GM21737 (cell line): Measurements from ENCODE around the gene PIPOX.
"Not testable (repeated sequence)": the region's sequence is repeated elsewhere in the genome, so short reads cannot be mapped to it uniquely, and the experiment has no call there.

Source experiments
- ATAC-seq: cut with Tn5 transposase; IDR thresholded peaks from one replicate; pipeline ENCODE4 v1.9.1; 2021; ENCODE audit warnings: mild to moderate bottlenecking, moderate library complexity; ENCODE audit not compliant: unreplicated experiment

Gene PIPOX

GRCh38 chr17:29073045-29073444 lies 30.1 kb downstream of the PIPOX start:
- ATAC-seq = no peak

- no peak for ATAC-seq
These were observed 30.6 kb downstream of the PIPOX start for GRCh38 chr17:29073520-29073919.

GRCh38 chr17:29074488-29074887 lies 31.5 kb downstream of the PIPOX start:
- no peak for ATAC-seq

- no peak for ATAC-seq
These were observed 33.1 kb downstream of the PIPOX start for GRCh38 chr17:29076087-29076486.

GRCh38 chr17:29076722-29077121 lies 33.8 kb downstream of the PIPOX start:
- ATAC-seq = no peak

GRCh38 chr17:29077320-29077719 lies 34.4 kb downstream of the PIPOX start:
- no peak for ATAC-seq

GRCh38 chr17:29078183-29079045 lies 35.5 kb downstream of the PIPOX start:
- ATAC-seq = no peak

GRCh38 chr17:29079433-29079832 lies 36.5 kb downstream of the PIPOX start:
- no peak for ATAC-seq

GRCh38 chr17:29079887-29080286 lies 36.9 kb downstream of the PIPOX start:
- no peak for ATAC-seq

GRCh38 chr17:29080323-29080722 lies 37.4 kb downstream of the PIPOX start:
- ATAC-seq = no peak

- no peak for ATAC-seq
These were observed 38.0 kb downstream of the PIPOX start for GRCh38 chr17:29080965-29081364.

GRCh38 chr17:29084541-29085146 lies 41.7 kb downstream of the PIPOX start:
- ATAC-seq = no peak

- no peak for ATAC-seq
These were observed 42.3 kb downstream of the PIPOX start for GRCh38 chr17:29085223-29085622.

- no peak for ATAC-seq
These were observed 43.8 kb downstream of the PIPOX start for GRCh38 chr17:29086628-29087332.

GRCh38 chr17:29088782-29089181 lies 45.8 kb downstream of the PIPOX start:
- not testable (repeated sequence) for ATAC-seq

- ATAC-seq = no peak
These were observed 46.7 kb downstream of the PIPOX start for GRCh38 chr17:29089601-29090044.

- ATAC-seq = no peak
These were observed 47.2 kb downstream of the PIPOX start for GRCh38 chr17:29090108-29090507.

- ATAC-seq = no peak
These were observed 48.0 kb downstream of the PIPOX start for GRCh38 chr17:29090750-29091605.

- ATAC-seq = no peak
These were observed 48.8 kb downstream of the PIPOX start for GRCh38 chr17:29091606-29092289.
